CD14-positive monocyte (primary cell): ENCODE data around the gene ZC3H13. TPM values are rescaled to one million over a fixed set of nuclear protein-coding genes. Genes with fewer than 3 reads are reported as not detected.
A peak's percentile ranks its signal among the peaks of the same experiment; 100 is the strongest.

Experiments
- DNase-seq, 3 donors: peaks; one replicate each; pipeline ENCODE4 v3.0.0-alpha.2; 2011 to 2022
- H2AFZ ChIP-seq: 2 replicates; pipeline ENCODE4 v1.6.0; 2012; ENCODE audit warnings: mild to moderate bottlenecking, low read depth, low read length, inconsistent platforms; ENCODE audit not compliant: insufficient read depth, poor library complexity, severe bottlenecking
- H3K27ac ChIP-seq, 2 donors: 1 replicate in 1 of 2; 2 replicates in 1 of 2; pipeline ENCODE4 v1.5.1; 2012 to 2013; ENCODE audit warnings: low read length in 2 of 2, control low read depth in 1 of 2, inconsistent platforms in 1 of 2, low read depth in 1 of 2, mild to moderate bottlenecking in 1 of 2
- H3K27me3 ChIP-seq, 2 donors: one replicate each; pipeline versions ENCODE4 v1.6.0 to v1.6.1; 2011 to 2013; ENCODE audit warnings: low read length in 2 of 2; ENCODE audit not compliant: control insufficient read depth in 2 of 2, insufficient read depth in 2 of 2
- H3K36me3 ChIP-seq, 2 donors: replicated peaks in 1 of 2; 1 replicate in 1 of 2; 2 replicates in 1 of 2; pipeline versions ENCODE4 v1.5.1 to v1.6.1; 2012 to 2013; ENCODE audit warnings: low read length in 2 of 2, control low read depth in 1 of 2, inconsistent platforms in 1 of 2, mild to moderate bottlenecking in 1 of 2; ENCODE audit not compliant: insufficient read depth in 2 of 2, control insufficient read depth in 1 of 2
- H3K4me1 ChIP-seq, 2 donors: 1 replicate in 1 of 2; 2 replicates in 1 of 2; pipeline versions ENCODE4 v1.5.1 to v1.6.1; 2012 to 2013; ENCODE audit warnings: low read length in 2 of 2, control low read depth in 1 of 2, inconsistent platforms in 1 of 2, mild to moderate bottlenecking in 1 of 2, moderate library complexity in 1 of 2; ENCODE audit not compliant: insufficient read depth in 2 of 2, control insufficient read depth in 1 of 2
- H3K4me2 ChIP-seq: replicated peaks from 2 replicates; pipeline ENCODE3; 2012; ENCODE audit warnings: low read length, moderate library complexity, mild to moderate bottlenecking; ENCODE audit not compliant: poor library complexity, severe bottlenecking; ENCODE audit errors: extremely low read depth
- H3K4me3 ChIP-seq, 3 experiments: fragments of 200-600 bp in 1 of 3; sonication (generic) in 1 of 3; replicated peaks in 1 of 3; 1 replicate in 2 of 3; 2 replicates in 1 of 3; pipeline ENCODE4 v1.5.1; 2011 to 2013; ENCODE audit warnings: low read length in 3 of 3, mild to moderate bottlenecking in 3 of 3, control low read depth in 2 of 3, low read depth in 2 of 3, inconsistent platforms in 1 of 3, moderate library complexity in 1 of 3
- H3K79me2 ChIP-seq: 2 replicates; pipeline ENCODE4 v1.6.0; 2012; ENCODE audit warnings: mild to moderate bottlenecking, control low read depth, inconsistent platforms, low read length, moderate library complexity; ENCODE audit not compliant: insufficient read depth
- H3K9ac ChIP-seq: 2 replicates; pipeline ENCODE4 v1.6.0; 2017; ENCODE audit warnings: low read length, mild to moderate bottlenecking; ENCODE audit not compliant: insufficient read depth, poor library complexity, severe bottlenecking
- H3K9me3 ChIP-seq, 2 donors: replicated peaks in 1 of 2; 1 replicate in 1 of 2; 2 replicates in 1 of 2; pipeline versions ENCODE4 v1.5.1 to v1.6.1; 2012 to 2013; ENCODE audit warnings: low read length in 2 of 2, control low read depth in 1 of 2; ENCODE audit not compliant: control insufficient read depth in 1 of 2, insufficient read depth in 1 of 2
- H4K20me1 ChIP-seq: 2 replicates; pipeline ENCODE4 v1.6.0; 2012; ENCODE audit warnings: mild to moderate bottlenecking, low read length, control low read depth, moderate library complexity; ENCODE audit not compliant: insufficient read depth
- H3K27ac Mint-ChIP-seq, 7 donors: one replicate each; pipeline ENCODE4 v1.8.0; 2020; ENCODE audit warnings: mild to moderate bottlenecking in 7 of 7, mixed read lengths in 7 of 7, moderate library complexity in 6 of 7, inconsistent platforms in 2 of 7
- H3K27me3 Mint-ChIP-seq, 3 donors: one replicate each; pipeline ENCODE4 v1.8.0; 2021 to 2022; ENCODE audit warnings: low read depth in 3 of 3, mild to moderate bottlenecking in 3 of 3, mixed read lengths in 3 of 3, moderate library complexity in 3 of 3, inconsistent platforms in 1 of 3
- H3K36me3 Mint-ChIP-seq, 2 donors: one replicate each; pipeline ENCODE4 v1.8.0; 2020; ENCODE audit warnings: mixed read lengths in 2 of 2, inconsistent platforms in 1 of 2, mild to moderate bottlenecking in 1 of 2
- H3K4me1 Mint-ChIP-seq: one replicate; pipeline ENCODE4 v1.8.0; 2020; ENCODE audit warnings: mild to moderate bottlenecking, mixed read lengths
- H3K4me3 Mint-ChIP-seq, 2 donors: one replicate each; pipeline ENCODE4 v1.8.0; 2020; ENCODE audit warnings: mild to moderate bottlenecking in 2 of 2, mixed read lengths in 2 of 2, moderate library complexity in 1 of 2
- H3K9me3 Mint-ChIP-seq, 7 donors: one replicate each; pipeline ENCODE4 v1.8.0; 2020 to 2022; ENCODE audit warnings: mixed read lengths in 7 of 7, mild to moderate bottlenecking in 6 of 7, moderate library complexity in 6 of 7, inconsistent platforms in 2 of 7
- CTCF ChIP-seq: fragments of 200-600 bp; IDR thresholded peaks from one replicate; pipeline ENCODE4 v1.8.0; 2022; ENCODE audit warnings: antibody characterized with exemption, mild to moderate bottlenecking
- WGBS: methylation state at CpG from one replicate; pipeline ENCODE4 v1.1.5; 2013; ENCODE audit warnings: missing lambda C conversion rate; ENCODE audit not compliant: insufficient coverage; 5-methylcytosine and 5-hydroxymethylcytosine counted together
- intact Hi-C, 2 donors: fragments of 100-400 bp; cut with micrococcal nuclease; formaldehyde crosslinking; loops; one replicate each; pipeline versions ENCODE4 v1.15.0 to v1.15.1; 2023
- polyA plus RNA-seq, 3 donors: library from polyadenylated mRNA; depleted of rRNA in 1 of 3; unstranded in 2 of 3; stranded (reverse) in 1 of 3; fragments of 300-500 nt in 2 of 3; fragments of >200 nt in 1 of 3; fragmentation: Illumina TruSeq in 2 of 3; gene quantifications; 1 replicate in 2 of 3; 2 replicates in 1 of 3; pipeline ENCODE4 v1.2.3, GENCODE V29; 2012 to 2021

ZC3H13 gene
- polyA plus RNA-seq, 3 donors: 5.3 to 22.2 (median 9.7) TPM

GRCh38 chr13:46102255-46102605 is 49.7 kb upstream of the ZC3H13 start:
- Histone ChIP-seq H3K4me2 (no peak overlapping the region), H4K20me1 (no peaks in the 10 kb centered on the region)
- H3K36me3 Mint-ChIP-seq: no peaks in the 10 kb centered on the region

GRCh38 chr13:46101484-46102254 is 49.1 kb upstream of the ZC3H13 start:
- Histone ChIP-seq H3K9me3 (no peaks in the 10 kb centered on the region), H3K4me3 (peak overlapping the region in 1 of 3 experiments; percentile 21), H3K79me2 (no peaks in the 10 kb centered on the region), H3K27me3 (no peaks in the 10 kb centered on the region), H3K4me2 (peak overlapping the region; percentile 37), H3K4me1 (peaks cover 26 to 31% of the 10 kb centered on the region in 2 donors), H4K20me1 (no peaks in the 10 kb centered on the region), H3K9ac (no peak overlapping the region), H3K36me3 (no peaks in the 10 kb centered on the region), H3K27ac (no peak overlapping the region), H2AFZ (no peak overlapping the region)
- peaks cover 0 to 2% (median 0%) of the 10 kb centered on the region in 3 donors for H3K27me3 Mint-ChIP-seq
- WGBS: 35% methylated on average over 3 of the region's 8 CpGs
- peak overlapping the region in 1 of 2 donors; percentile 48 for H3K4me3 Mint-ChIP-seq
- H3K9me3 Mint-ChIP-seq: no peaks in the 10 kb centered on the region
- H3K4me1 Mint-ChIP-seq: peaks cover 33% of the 10 kb centered on the region
- TF ChIP-seq CTCF: no peak
- intact Hi-C loops: no loop called here
- H3K27ac Mint-ChIP-seq: peak overlapping the region in 4 of 7 donors; percentile 2 to 51 (median 18)
- no peaks in the 10 kb centered on the region for H3K36me3 Mint-ChIP-seq
- DNase-seq: peak in 2 of 3 donors; percentile 41 to 47

More at GRCh38 chr13:46102255-46102605, 49.7 kb upstream of the ZC3H13 start:
- Mint-ChIP-seq H3K4me1 (peaks cover 38% of the 10 kb centered on the region), H3K9me3 (no peaks in the 10 kb centered on the region), H3K4me3 (no peak overlapping the region), H3K27ac (peak overlapping the region in 2 of 7 donors; percentile 7 to 51), H3K27me3 (peaks cover 0 to 2% (median 0%) of the 10 kb centered on the region in 3 donors)
- DNase-seq: no peak
- intact Hi-C loops: no loop called here
- H3K27ac ChIP-seq: no peak overlapping the region
- H3K27me3 ChIP-seq: no peaks in the 10 kb centered on the region
- H3K36me3 ChIP-seq: no peaks in the 10 kb centered on the region
- no peaks in the 10 kb centered on the region for H3K9me3 ChIP-seq
- H3K4me3 ChIP-seq: no peak overlapping the region
- TF ChIP-seq CTCF: no peak
- H3K9ac ChIP-seq: no peak overlapping the region
- H2AFZ ChIP-seq: no peak overlapping the region
- H3K4me1 ChIP-seq: peaks cover 26 to 31% of the 10 kb centered on the region in 2 donors
- no peaks in the 10 kb centered on the region for H3K79me2 ChIP-seq
